ENCODE data around the gene MAST3. TPM values are rescaled to one million over a fixed set of nuclear protein-coding genes. Genes with fewer than 3 reads are reported as not detected.

The MAST3 gene
- total RNA-seq, 1 donor from 2014 or later: 9.6 TPM

GRCh38 chr19:18198374-18198773, 100.8 kb downstream of the MAST3 start:
- Histone ChIP-seq H3K4me3 (no peak overlapping the region), H3K4me1 (peaks cover 31% of the 10 kb centered on the region), H3K27me3 (no peaks in the 10 kb centered on the region), H3K27ac (no peak overlapping the region), H3K9me3 (no peaks in the 10 kb centered on the region), H3K36me3 (peaks cover 0 to 30% of the 10 kb centered on the region in 2 donors)
- TF ChIP-seq POLR2A (IDR thresholded peaks at IDR 0.05) (no peak), CTCF (IDR thresholded peaks at IDR 0.05) (no peak), POLR2AphosphoS5 (IDR thresholded peaks at IDR 0.05; ENCODE audit: insufficient read depth in 1 of 2, low read depth in 1 of 2) (no peak)
- intact Hi-C loops (cut with DNase I): no loop called here
- DNase-seq (ENCODE audit: extremely low spot score in 2 of 2): no peak

Small RNAs within 50 kb of the gene (small RNA-seq; reads per million reads assigned to genes)
- gene IFI30: not detected

Other genes starting within 250 kb of the MAST3 start
- gene JAK3, start 249.8 kb upstream of the MAST3 start, total RNA-seq: 10.8 TPM
- gene RPL18A, start 237.9 kb upstream of the MAST3 start, total RNA-seq: 1,768 TPM
- not detected for gene SLC5A5, start 225.8 kb upstream of the MAST3 start, total RNA-seq
- gene CCDC124, start 164.8 kb upstream of the MAST3 start, total RNA-seq: 59.7 TPM
- gene KCNN1, start 130.7 kb upstream of the MAST3 start, total RNA-seq: 1.5 TPM
- 54.5 TPM for gene ARRDC2, start 89.6 kb upstream of the MAST3 start, total RNA-seq
- gene IL12RB1, start 10.8 kb upstream of the MAST3 start, total RNA-seq: not detected
- 24.8 TPM for gene PIK3R2, start 55.4 kb downstream of the MAST3 start, total RNA-seq
- gene IFI30, start 76.0 kb downstream of the MAST3 start, total RNA-seq: 43.7 TPM
- 10.3 TPM for gene MPV17L2, start 95.4 kb downstream of the MAST3 start, total RNA-seq
- gene RAB3A, start 106.3 kb downstream of the MAST3 start, total RNA-seq: 5.6 TPM
- 0.98 TPM for gene PDE4C, start 128.7 kb downstream of the MAST3 start, total RNA-seq
- gene IQCN, start 176.7 kb downstream of the MAST3 start, total RNA-seq: 4.4 TPM
- 531 TPM for gene JUND, start 183.8 kb downstream of the MAST3 start, total RNA-seq
- gene LSM4, start 225.3 kb downstream of the MAST3 start, total RNA-seq: 54.3 TPM
- gene PGPEP1, start 242.8 kb downstream of the MAST3 start, total RNA-seq: 27.5 TPM

Measured in vagina (tissue), 2 donors.